ENCODE data around the gene RGS3. TPM values are rescaled to one million over a fixed set of nuclear protein-coding genes. Genes with fewer than 3 reads are reported as not detected.

RGS3 gene
- total RNA-seq, 2 experiments from 2014 or later: 22.8 to 32.9 TPM

DNA sequence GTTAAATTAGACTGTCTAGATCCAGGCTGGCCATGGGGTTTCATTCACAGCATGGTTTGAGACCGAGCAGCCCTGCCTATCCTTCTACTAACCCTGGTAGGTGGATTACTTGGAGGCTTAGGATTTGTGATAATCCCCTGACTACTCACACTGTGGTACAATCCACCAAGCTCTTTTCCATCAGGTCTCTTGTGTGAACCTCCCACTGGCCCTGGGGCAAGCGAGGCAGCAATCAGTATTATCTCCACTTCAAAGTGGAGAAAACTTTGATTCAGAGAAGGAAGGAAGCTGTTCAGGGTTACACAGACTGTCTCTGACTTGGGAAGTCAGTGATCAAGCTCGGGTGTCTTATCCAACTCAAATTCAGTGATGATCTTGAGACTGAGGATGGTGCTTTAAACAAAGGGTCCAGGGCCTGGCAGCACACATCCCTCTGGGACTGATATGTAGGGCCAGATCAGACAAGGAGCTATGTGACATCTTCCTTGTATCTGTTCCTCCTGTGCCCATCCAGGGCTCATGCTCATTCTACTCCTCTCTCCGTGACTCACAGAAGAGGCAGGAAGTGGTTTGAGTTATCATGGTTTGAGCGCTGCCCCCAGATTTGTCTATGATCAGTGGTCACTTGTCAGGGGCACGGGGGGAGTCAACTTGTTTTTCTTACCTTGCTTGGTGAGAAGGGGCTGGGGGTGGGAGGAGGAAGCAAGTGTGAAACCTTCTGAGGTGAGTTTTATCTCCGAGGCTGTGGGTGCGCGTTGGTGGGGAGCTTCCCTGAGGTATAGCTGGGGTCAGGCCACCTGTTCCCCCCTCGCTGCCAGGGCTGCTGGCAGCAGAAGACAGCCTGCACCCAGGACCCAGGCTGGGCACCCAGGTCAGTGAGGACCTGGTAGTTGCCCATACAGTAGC, 48.6 kb downstream of the RGS3 start:
- peak overlapping the region; percentile 76 for H2AFZ ChIP-seq (ENCODE audit: low read length)
- POLR2A ChIA-PET: interaction anchor here (0.6 to 2.1 kb wide), 5 partner anchors 11 to 232 kb away, joined by 3 to 13 read pairs (median 3); no protein-coding TSS in a partner anchor
- CTCF ChIA-PET (ENCODE audit: unreplicated experiment): interaction anchor here (0.6 kb wide), 1 partner anchor 102 kb away, joined by 3 read pairs; no protein-coding TSS in a partner anchor
- no peaks in the 10 kb centered on the region for H3K9me2 ChIP-seq (ENCODE audit: insufficient read depth, low read length)
- TF ChIP-seq, protein P1, sequence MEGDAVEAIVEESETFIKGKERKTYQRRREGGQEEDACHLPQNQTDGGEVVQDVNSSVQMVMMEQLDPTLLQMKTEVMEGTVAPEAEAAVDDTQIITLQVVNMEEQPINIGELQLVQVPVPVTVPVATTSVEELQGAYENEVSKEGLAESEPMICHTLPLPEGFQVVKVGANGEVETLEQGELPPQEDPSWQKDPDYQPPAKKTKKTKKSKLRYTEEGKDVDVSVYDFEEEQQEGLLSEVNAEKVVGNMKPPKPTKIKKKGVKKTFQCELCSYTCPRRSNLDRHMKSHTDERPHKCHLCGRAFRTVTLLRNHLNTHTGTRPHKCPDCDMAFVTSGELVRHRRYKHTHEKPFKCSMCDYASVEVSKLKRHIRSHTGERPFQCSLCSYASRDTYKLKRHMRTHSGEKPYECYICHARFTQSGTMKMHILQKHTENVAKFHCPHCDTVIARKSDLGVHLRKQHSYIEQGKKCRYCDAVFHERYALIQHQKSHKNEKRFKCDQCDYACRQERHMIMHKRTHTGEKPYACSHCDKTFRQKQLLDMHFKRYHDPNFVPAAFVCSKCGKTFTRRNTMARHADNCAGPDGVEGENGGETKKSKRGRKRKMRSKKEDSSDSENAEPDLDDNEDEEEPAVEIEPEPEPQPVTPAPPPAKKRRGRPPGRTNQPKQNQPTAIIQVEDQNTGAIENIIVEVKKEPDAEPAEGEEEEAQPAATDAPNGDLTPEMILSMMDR (conservative IDR thresholded peaks at IDR 0.05; ENCODE audit: low read length): no peak
- TF ChIP-seq EZH2phosphoT487 (IDR thresholded peaks at IDR 0.05; ENCODE audit: borderline replicate concordance, low read depth, low read length): no peak
- no peaks in the 10 kb centered on the region for H3K79me2 ChIP-seq (ENCODE audit: insufficient read depth, low read depth, low read length)
- H3K27ac ChIP-seq (ENCODE audit: low read depth, low read length, poor library complexity, severe bottlenecking): no peak overlapping the region
- H3K4me2 ChIP-seq (ENCODE audit: low read length): peak overlapping the region; percentile 25
- intact Hi-C loops (cut with micrococcal nuclease; ENCODE audit: unreplicated experiment): no loop called here
- H4K20me1 ChIP-seq (ENCODE audit: insufficient read depth, low read length): no peaks in the 10 kb centered on the region
- peak; percentile 38 for DNase-seq (ENCODE audit: low spot score)
- H3K9me3 ChIP-seq (ENCODE audit: low read length): no peaks in the 10 kb centered on the region
- no peaks in the 10 kb centered on the region for H3K36me3 ChIP-seq (ENCODE audit: insufficient read depth, low read length)
- BruUV-seq (replicated peaks): no TSS peak
- H3K4me3 ChIP-seq (ENCODE audit: low read depth, low read length, poor library complexity, severe bottlenecking): no peak overlapping the region
- peaks cover 31% of the 10 kb centered on the region for H3K4me1 ChIP-seq (ENCODE audit: insufficient read depth, low read length, poor library complexity, severe bottlenecking)

DNA sequence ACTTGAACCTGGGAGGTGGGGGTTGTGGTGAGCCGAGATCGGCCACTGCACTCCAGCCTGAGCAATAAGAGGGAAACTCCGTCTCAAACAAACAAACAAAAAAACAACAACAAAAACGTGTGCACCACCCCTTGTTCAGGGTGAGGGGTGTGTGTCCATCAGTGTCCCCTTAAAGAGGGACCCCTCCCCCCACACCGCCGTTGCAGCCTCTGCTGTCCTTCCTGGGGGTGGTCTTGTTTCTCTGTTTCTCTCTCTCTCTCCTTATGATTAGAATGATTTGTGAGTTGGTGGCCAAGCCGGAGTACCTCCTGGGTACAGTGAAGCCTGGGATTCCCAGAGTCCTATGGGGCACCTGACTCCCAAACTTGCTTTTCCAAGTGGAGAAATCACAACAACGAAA, 49.6 kb downstream of the RGS3 start:
- no peak overlapping the region for H3K27ac ChIP-seq (ENCODE audit: low read depth, low read length, poor library complexity, severe bottlenecking)
- no peak for DNase-seq (ENCODE audit: low spot score)
- BruUV-seq (replicated peaks): no TSS peak
- intact Hi-C loops (cut with micrococcal nuclease; ENCODE audit: unreplicated experiment): no loop called here
- H3K4me3 ChIP-seq (ENCODE audit: low read depth, low read length, poor library complexity, severe bottlenecking): no peak overlapping the region
- H2AFZ ChIP-seq (ENCODE audit: low read length): no peak overlapping the region
- H3K79me2 ChIP-seq (ENCODE audit: insufficient read depth, low read depth, low read length): no peaks in the 10 kb centered on the region
- ChIA-PET CTCF (ENCODE audit: unreplicated experiment) (no interaction called here), POLR2A (interaction anchor here (0.5 to 2.1 kb wide), 4 partner anchors 9 to 233 kb away, joined by 3 to 13 read pairs (median 4); no protein-coding TSS in a partner anchor)
- no peak overlapping the region for H3K4me2 ChIP-seq (ENCODE audit: low read length)
- H3K9me2 ChIP-seq (ENCODE audit: insufficient read depth, low read length): no peaks in the 10 kb centered on the region
- TF ChIP-seq, protein P1 (conservative IDR thresholded peaks at IDR 0.05; ENCODE audit: low read length): no peak
- no peak for TF ChIP-seq EZH2phosphoT487 (IDR thresholded peaks at IDR 0.05; ENCODE audit: borderline replicate concordance, low read depth, low read length)
- no peaks in the 10 kb centered on the region for H3K9me3 ChIP-seq (ENCODE audit: low read length)
- no peaks in the 10 kb centered on the region for H4K20me1 ChIP-seq (ENCODE audit: insufficient read depth, low read length)
- H3K4me1 ChIP-seq (ENCODE audit: insufficient read depth, low read length, poor library complexity, severe bottlenecking): peaks cover 41% of the 10 kb centered on the region
- no peaks in the 10 kb centered on the region for H3K36me3 ChIP-seq (ENCODE audit: insufficient read depth, low read length)

DNA sequence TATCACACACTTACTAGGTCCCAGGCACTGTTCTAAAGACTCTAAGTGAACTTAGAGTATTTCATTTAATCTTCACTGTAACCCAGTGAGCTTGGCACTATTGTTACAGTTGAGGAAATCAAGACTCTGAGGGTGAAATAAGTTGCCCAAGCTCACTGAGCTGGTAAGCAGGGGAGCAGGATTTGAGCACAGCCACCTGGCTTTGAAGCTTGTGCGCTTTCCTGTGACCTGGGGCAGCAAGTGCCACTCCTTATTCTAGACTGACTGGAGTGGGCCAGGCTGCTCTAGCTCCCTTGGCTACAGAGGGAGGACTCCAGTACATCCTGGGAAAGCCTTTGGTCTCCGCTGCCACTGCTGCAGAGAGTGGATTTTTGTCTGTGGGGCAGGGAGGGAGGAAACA, 50.0 kb downstream of the RGS3 start:
- Histone ChIP-seq H4K20me1 (ENCODE audit: insufficient read depth, low read length) (no peaks in the 10 kb centered on the region), H3K4me3 (ENCODE audit: low read depth, low read length, poor library complexity, severe bottlenecking) (no peak overlapping the region), H3K9me2 (ENCODE audit: insufficient read depth, low read length) (no peaks in the 10 kb centered on the region), H3K4me2 (ENCODE audit: low read length) (no peak overlapping the region), H2AFZ (ENCODE audit: low read length) (no peak overlapping the region), H3K27ac (ENCODE audit: low read depth, low read length, poor library complexity, severe bottlenecking) (no peak overlapping the region), H3K79me2 (ENCODE audit: insufficient read depth, low read depth, low read length) (no peaks in the 10 kb centered on the region), H3K9me3 (ENCODE audit: low read length) (no peaks in the 10 kb centered on the region), H3K4me1 (ENCODE audit: insufficient read depth, low read length, poor library complexity, severe bottlenecking) (peaks cover 46% of the 10 kb centered on the region), H3K36me3 (ENCODE audit: insufficient read depth, low read length) (no peaks in the 10 kb centered on the region)
- TF ChIP-seq, protein P1 (conservative IDR thresholded peaks at IDR 0.05; ENCODE audit: low read length): no peak
- TF ChIP-seq EZH2phosphoT487 (IDR thresholded peaks at IDR 0.05; ENCODE audit: borderline replicate concordance, low read depth, low read length): no peak
- intact Hi-C loops (cut with micrococcal nuclease; ENCODE audit: unreplicated experiment): no loop called here
- ChIA-PET POLR2A (interaction anchor here (0.5 to 2.1 kb wide), 3 partner anchors 9 to 15 kb away, joined by 3 to 13 read pairs (median 4); no protein-coding TSS in a partner anchor), CTCF (ENCODE audit: unreplicated experiment) (no interaction called here)
- no TSS peak for BruUV-seq (replicated peaks)
- DNase-seq (ENCODE audit: low spot score): no peak
